PC-3 (cell line): ENCODE data around the gene ACR. TPM values are rescaled to one million over a fixed set of nuclear protein-coding genes. Genes with fewer than 3 reads are reported as not detected.

ENCODE experiments used
- ATAC-seq: fragments of 200-7000 bp; cut with Tn5 transposase; 2 replicates; pipeline ENCODE4 v1.9.1; 2020; ENCODE audit warnings: mild to moderate bottlenecking, moderate library complexity
- BruUV-seq: library from RNA; stranded (reverse); fragments of 400-500 nt; replicated peaks from 2 replicates; lab custom pipeline; 2021; lab: Mats Ljungman, UMichigan
- CTCF ChIA-PET: fragments of 300-600 bp; sonication (Branson Sonifier 250); formaldehyde crosslinking; loops from one replicate; lab custom pipeline; 2022; ENCODE audit warnings: antibody characterized with exemption; lab: Charles Lee
- POLR2A ChIA-PET: fragments of 300-600 bp; sonication (Branson Sonifier 250); formaldehyde crosslinking; loops from one replicate; lab custom pipeline; 2022; ENCODE audit warnings: antibody characterized with exemption; ENCODE audit not compliant: unreplicated experiment; lab: Charles Lee
- DNase-seq: peaks from one replicate; pipeline ENCODE4 v3.0.0-alpha.2; 2015
- H2AFZ ChIP-seq: fragments of 300-600 bp; sonication (generic); 2 replicates; pipeline ENCODE4 v1.6.0; 2016; ENCODE audit warnings: antibody characterized with exemption, low read length
- H3F3A ChIP-seq: fragments of 300-600 bp; sonication (generic); one replicate; pipeline ENCODE4 v1.6.0; 2017; ENCODE audit warnings: antibody characterized with exemption, low read length, control low read depth, mild to moderate bottlenecking; ENCODE audit not compliant: unreplicated experiment
- H3K27ac ChIP-seq: fragments of 300-600 bp; sonication (generic); 2 replicates; pipeline ENCODE4 v1.5.1; 2016; ENCODE audit warnings: mild to moderate bottlenecking, low read length
- H3K27me3 ChIP-seq: fragments of 300-600 bp; sonication (generic); 2 replicates; pipeline ENCODE4 v1.6.1; 2016; ENCODE audit warnings: low read length, mixed read lengths
- H3K36me3 ChIP-seq: fragments of 300-600 bp; sonication (generic); 2 replicates; pipeline ENCODE4 v1.6.1; 2016; ENCODE audit warnings: low read depth, mixed run types, low read length, mixed read lengths
- H3K4me1 ChIP-seq: fragments of 300-600 bp; sonication (generic); 2 replicates; pipeline ENCODE4 v1.5.1; 2016; ENCODE audit warnings: low read length; ENCODE audit not compliant: insufficient read depth
- H3K4me2 ChIP-seq: fragments of 300-600 bp; sonication (generic); 2 replicates; pipeline ENCODE4 v1.6.0; 2016; ENCODE audit warnings: low read length
- H3K4me3 ChIP-seq: fragments of 300-600 bp; sonication (generic); 2 replicates; pipeline ENCODE4 v1.5.1; 2016; ENCODE audit warnings: mild to moderate bottlenecking, low read length, mixed read lengths
- H3K79me2 ChIP-seq: fragments of 300-600 bp; sonication (generic); 2 replicates; pipeline ENCODE4 v1.6.1; 2017; ENCODE audit warnings: low read length, mixed read lengths
- H3K9ac ChIP-seq: fragments of 300-600 bp; sonication (generic); 2 replicates; pipeline ENCODE4 v1.6.0; 2016; ENCODE audit warnings: mild to moderate bottlenecking, low read length
- H3K9me2 ChIP-seq: fragments of 300-600 bp; sonication (generic); replicated peaks from 2 replicates; pipeline ENCODE4 v1.6.1; 2016; ENCODE audit warnings: mixed run types, low read length, mixed read lengths
- H3K9me3 ChIP-seq: fragments of 300-600 bp; sonication (generic); 2 replicates; pipeline ENCODE4 v1.6.1; 2016; ENCODE audit warnings: low read length, mixed read lengths
- H4K20me1 ChIP-seq: fragments of 300-600 bp; sonication (generic); 2 replicates; pipeline ENCODE4 v1.6.1; 2016; ENCODE audit warnings: low read length, mixed read lengths
- CTCF ChIP-seq: fragments of 300-600 bp; sonication (generic); conservative IDR thresholded peaks from 2 replicates; pipeline ENCODE4 v1.5.1; 2017; ENCODE audit warnings: antibody characterized with exemption, low read depth, mild to moderate bottlenecking, low read length
- EZH2 ChIP-seq: fragments of 300-600 bp; sonication (generic); IDR thresholded peaks from one replicate; pipeline ENCODE4 v1.6.1; 2017; ENCODE audit warnings: antibody characterized with exemption, mild to moderate bottlenecking, low read length; ENCODE audit not compliant: unreplicated experiment
- EZH2phosphoT487 ChIP-seq: fragments of 300-600 bp; sonication (generic); IDR thresholded peaks from 2 replicates; pipeline ENCODE4 v1.6.1; 2018; ENCODE audit warnings: mild to moderate bottlenecking, antibody characterized with exemption, low read length, borderline replicate concordance
- intact Hi-C: fragments of 100-400 bp; cut with micrococcal nuclease; formaldehyde crosslinking; loops from 2 replicates; pipeline ENCODE4 v1.9.0; 2023
- total RNA-seq: library from RNA; depleted of rRNA; stranded (reverse); fragments of >200 nt; gene quantifications from 2 replicates; pipeline ENCODE4 v1.2.3, GENCODE V29; 2014

ACR gene
- total RNA-seq, 1 experiment from 2014 or later, result not detected

- DNase-seq (no peak), ATAC-seq (no peak)
- ChIA-PET CTCF (no interaction called here), POLR2A (no interaction called here)
- Histone ChIP-seq H4K20me1 (no peaks in the 10 kb centered on the region), H3K9me3 (no peaks in the 10 kb centered on the region), H3F3A (no peaks in the 10 kb centered on the region), H3K4me3 (no peak overlapping the region), H3K36me3 (no peaks in the 10 kb centered on the region), H3K9me2 (no peaks in the 10 kb centered on the region), H3K27me3 (no peaks in the 10 kb centered on the region), H3K4me2 (no peak overlapping the region), H3K79me2 (no peaks in the 10 kb centered on the region), H3K9ac (no peak overlapping the region), H3K27ac (no peak overlapping the region), H2AFZ (no peak overlapping the region), H3K4me1 (no peaks in the 10 kb centered on the region)
- no TSS peak for BruUV-seq
- TF ChIP-seq EZH2 (no peak), EZH2phosphoT487 (no peak), CTCF (no peak)
- intact Hi-C loops, result no loop called here
These were observed 13.4 kb upstream of the ACR start for GRCh38 chr22:50724616-50725015.

DNA sequence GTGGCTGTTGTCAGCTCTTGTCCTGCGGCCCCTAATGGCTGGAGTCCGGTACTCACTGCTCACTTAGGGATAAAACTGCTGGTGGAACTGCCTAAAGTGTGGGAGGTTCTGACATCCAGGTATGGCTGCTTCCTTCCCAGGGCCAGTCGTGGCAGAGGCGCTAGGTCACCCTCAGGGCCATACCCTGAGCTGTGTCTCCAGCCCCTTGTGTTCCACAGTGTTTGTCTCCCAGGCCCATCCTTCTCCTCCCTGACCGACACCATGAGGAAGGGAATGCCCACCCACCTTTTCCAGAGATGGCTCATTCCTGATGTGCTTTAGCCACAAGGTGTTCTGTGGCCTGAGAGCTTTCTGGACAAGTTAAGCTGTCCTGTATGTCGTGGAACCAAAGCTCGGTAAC is 12.4 kb upstream of the ACR start:
- Histone ChIP-seq H3K9me2 (no peaks in the 10 kb centered on the region), H3K4me3 (no peak overlapping the region), H3K9me3 (no peaks in the 10 kb centered on the region), H3K9ac (no peak overlapping the region), H2AFZ (no peak overlapping the region), H3K36me3 (no peaks in the 10 kb centered on the region), H3K4me2 (no peak overlapping the region), H3K4me1 (no peaks in the 10 kb centered on the region), H3K79me2 (no peaks in the 10 kb centered on the region), H3K27me3 (no peaks in the 10 kb centered on the region), H3F3A (no peaks in the 10 kb centered on the region), H3K27ac (no peak overlapping the region), H4K20me1 (no peaks in the 10 kb centered on the region)
- POLR2A ChIA-PET, result no interaction called here
- DNase-seq (no peak), ATAC-seq (no peak)
- intact Hi-C loops, result no loop called here
- no peak for TF ChIP-seq EZH2
- no peak for TF ChIP-seq EZH2phosphoT487
- no peak for TF ChIP-seq CTCF
- no TSS peak for BruUV-seq
- CTCF ChIA-PET, result no interaction called here

- Histone ChIP-seq H3K4me3 (no peak overlapping the region), H4K20me1 (no peaks in the 10 kb centered on the region), H3K27me3 (no peaks in the 10 kb centered on the region), H3K9me3 (no peaks in the 10 kb centered on the region), H3K9ac (no peak overlapping the region), H3K79me2 (no peaks in the 10 kb centered on the region), H3K27ac (no peak overlapping the region), H3K9me2 (no peaks in the 10 kb centered on the region), H3K4me1 (no peaks in the 10 kb centered on the region; the same call in 1 of the 2 replicates), H3K4me2 (no peak overlapping the region), H3K36me3 (no peaks in the 10 kb centered on the region), H2AFZ (no peak overlapping the region), H3F3A (no peaks in the 10 kb centered on the region)
- CTCF ChIA-PET, result no interaction called here
- POLR2A ChIA-PET, result no interaction called here
- ATAC-seq (no peak), DNase-seq (no peak)
- no peak for TF ChIP-seq CTCF
- TF ChIP-seq EZH2phosphoT487, result no peak
- no peak for TF ChIP-seq EZH2
- no TSS peak for BruUV-seq
- intact Hi-C loops, result no loop called here
These were observed 11.2 kb upstream of the ACR start for GRCh38 chr22:50726643-50727340.
